GM19099 (cell line): ENCODE results near the gene CLK1.
A peak's percentile ranks its signal among the peaks of the same experiment; 100 is the strongest.

ENCODE experiments used
- POLR2A ChIP-seq: IDR thresholded peaks from 3 replicates; pipeline ENCODE4 v1.6.1; 2011; ENCODE audit warnings: low read depth; ENCODE audit not compliant: insufficient read length; ENCODE audit errors: extremely low read depth

CLK1 gene

GRCh38 chr2:200864176-200865034 is at the start of gene CLK1:
Gene CLK1, minus strand, starts transcription at chr2:200864658. Its CDS starts 2,796 bp downstream, at chr2:200861862.
- peak; percentile 98 for TF ChIP-seq POLR2A

GRCh38 chr2:200913654-200914053 is 49.2 kb upstream of the CLK1 start:
- TF ChIP-seq POLR2A, result no peak

GRCh38 chr2:200909958-200910357 is 45.5 kb upstream of the CLK1 start:
- TF ChIP-seq POLR2A, result no peak

GRCh38 chr2:200905618-200906296 is 41.3 kb upstream of the CLK1 start:
- TF ChIP-seq POLR2A, result no peak

- no peak for TF ChIP-seq POLR2A
Measured at GRCh38 chr2:200901459-200902072, 37.1 kb upstream of the CLK1 start.

- no peak for TF ChIP-seq POLR2A
Measured at GRCh38 chr2:200899482-200899881, 35.0 kb upstream of the CLK1 start.

- peak; percentile 82 for TF ChIP-seq POLR2A
Measured at GRCh38 chr2:200888704-200889625, 24.5 kb upstream of the CLK1 start, which contains the start of the genes NIF3L1 and PPIL3. Gene NIF3L1, plus strand, starts transcription at chr2:200889371. Its CDS starts 2,573 bp downstream, at chr2:200891944. Gene PPIL3, minus strand, starts transcription at chr2:200889077. Its CDS starts 1,462 bp downstream, at chr2:200887615.

GRCh38 chr2:200878289-200878880 is 13.9 kb upstream of the CLK1 start:
- no peak for TF ChIP-seq POLR2A

- TF ChIP-seq POLR2A, result no peak
Measured at GRCh38 chr2:200877443-200877842, 13.0 kb upstream of the CLK1 start.

- TF ChIP-seq POLR2A, result no peak
Measured at GRCh38 chr2:200873560-200873959, 9.1 kb upstream of the CLK1 start.

- no peak for TF ChIP-seq POLR2A
Measured at GRCh38 chr2:200871151-200871550, 6.7 kb upstream of the CLK1 start.

- no peak for TF ChIP-seq POLR2A
Measured at GRCh38 chr2:200869014-200869413, 4.6 kb upstream of the CLK1 start.

GRCh38 chr2:200863782-200864175 is 679 bp downstream of the CLK1 start:
- no peak for TF ChIP-seq POLR2A

- no peak for TF ChIP-seq POLR2A
Measured at GRCh38 chr2:200862532-200863000, 1.9 kb downstream of the CLK1 start.
